GM12892 (cell line): ENCODE data around the gene ZFP57.

Source experiments
- POLR2A ChIP-seq: IDR thresholded peaks from 2 replicates; pipeline ENCODE4 v1.6.1; 2011; ENCODE audit warnings: low read depth, low read length, control low read depth
- POLR2AphosphoS5 ChIP-seq: IDR thresholded peaks from 2 replicates; pipeline ENCODE4 v1.6.1; 2011; ENCODE audit warnings: low read depth, low read length, control low read depth
- TAF1 ChIP-seq: IDR thresholded peaks from 2 replicates; pipeline ENCODE4 v1.6.1; 2011; ENCODE audit warnings: low read depth, mild to moderate bottlenecking, control low read depth, low read length, borderline replicate concordance

GRCh38 chr6:29647927-29648642 lies 32.9 kb downstream of the ZFP57 start:
- no peak for TF ChIP-seq POLR2AphosphoS5
- TF ChIP-seq POLR2A, result no peak
- TF ChIP-seq TAF1, result no peak
